H1 (cell line): ENCODE measurements around the gene SNAPIN. TPM values are rescaled to one million over a fixed set of nuclear protein-coding genes. Genes with fewer than 3 reads are reported as not detected.

Experiments
- CTCF ChIA-PET: fragments of 300-600 bp; sonication (Branson Sonifier 250); formaldehyde crosslinking; loops from one replicate; lab custom pipeline; 2021; ENCODE audit not compliant: partially characterized antibody; lab: Charles Lee
- POLR2A ChIA-PET: fragments of 300-600 bp; sonication (Branson Sonifier 250); formaldehyde crosslinking; loops from one replicate; lab custom pipeline; 2021; ENCODE audit warnings: inconsistent platforms; ENCODE audit not compliant: partially characterized antibody; lab: Charles Lee
- DNase-seq, 2 experiments: peaks; one replicate each; pipeline versions ENCODE4 v3.0.0 to v3.0.0-alpha.2; 2010 to 2022; ENCODE audit warnings: low spot score in 2 of 2, low read depth in 1 of 2, mixed read lengths in 1 of 2
- FAIRE-seq: peaks from 2 replicates; lab custom pipeline; 2011; peaks lifted over from hg19 to GRCh38; lab: Jason Lieb, UNC
- H2AFZ ChIP-seq: 2 replicates; pipeline ENCODE4 v1.8.1; 2012; ENCODE audit warnings: low read length, inconsistent platforms
- H2AK5ac ChIP-seq: 2 replicates; pipeline ENCODE4 v1.6.1; 2013; ENCODE audit warnings: low read depth, low read length
- H2BK120ac ChIP-seq: replicated peaks from 2 replicates; pipeline ENCODE3; 2013; ENCODE audit warnings: low read depth, low read length, inconsistent platforms
- H2BK12ac ChIP-seq: 2 replicates; pipeline ENCODE4 v1.6.1; 2013; ENCODE audit warnings: low read depth, low read length
- H2BK15ac ChIP-seq: 2 replicates; pipeline ENCODE4 v1.6.1; 2013; ENCODE audit warnings: low read length
- H2BK20ac ChIP-seq: 2 replicates; pipeline ENCODE4 v1.6.1; 2013; ENCODE audit warnings: low read length
- H2BK5ac ChIP-seq: 2 replicates; pipeline ENCODE4 v1.6.1; 2013; ENCODE audit warnings: low read depth, low read length
- H3K14ac ChIP-seq: 2 replicates; pipeline ENCODE4 v1.6.1; 2013; ENCODE audit warnings: inconsistent platforms; ENCODE audit not compliant: insufficient read length
- H3K18ac ChIP-seq: 2 replicates; pipeline ENCODE4 v1.6.1; 2013; ENCODE audit warnings: low read length; ENCODE audit errors: extremely low read depth
- H3K23ac ChIP-seq: 2 replicates; pipeline ENCODE4 v1.6.1; 2013; ENCODE audit warnings: inconsistent platforms; ENCODE audit not compliant: insufficient read length
- H3K23me2 ChIP-seq: 2 replicates; pipeline ENCODE4 v1.6.1; 2013; ENCODE audit warnings: low read depth, low read length
- H3K27ac ChIP-seq: 2 replicates; pipeline ENCODE4 v1.6.1; 2011; ENCODE audit warnings: low read depth, low read length, inconsistent platforms
- H3K27me3 ChIP-seq, 4 experiments: replicated peaks in 1 of 4; 1 replicate in 1 of 4; 2 replicates in 3 of 4; pipeline versions ENCODE4 v1.6.1 to v1.8.1; 2011 to 2013; ENCODE audit warnings: low read length in 3 of 4, mild to moderate bottlenecking in 3 of 4, inconsistent platforms in 2 of 4, mixed read lengths in 2 of 4, moderate library complexity in 1 of 4; ENCODE audit not compliant: control insufficient read depth in 3 of 4, insufficient read depth in 3 of 4; ENCODE audit errors: extremely low read depth in 1 of 4
- H3K36me3 ChIP-seq, 4 experiments: 2 replicates each; pipeline versions ENCODE4 v1.6.1 to v1.8.1; 2011 to 2013; ENCODE audit warnings: mild to moderate bottlenecking in 4 of 4, low read length in 3 of 4, moderate library complexity in 2 of 4, control low read depth in 1 of 4, inconsistent platforms in 1 of 4; ENCODE audit not compliant: insufficient read depth in 4 of 4, control insufficient read depth in 2 of 4
- H3K4ac ChIP-seq: replicated peaks from 2 replicates; pipeline ENCODE3; 2013; ENCODE audit warnings: low read length, low read depth, mixed read lengths, inconsistent platforms; ENCODE audit not compliant: insufficient read length
- H3K4me1 ChIP-seq, 4 experiments: replicated peaks in 1 of 4; 1 replicate in 1 of 4; 2 replicates in 3 of 4; pipeline versions ENCODE4 v1.6.1 to v1.8.1; 2011 to 2013; ENCODE audit warnings: low read length in 3 of 4, inconsistent platforms in 2 of 4, mixed read lengths in 1 of 4; ENCODE audit not compliant: insufficient read depth in 4 of 4, control insufficient read depth in 3 of 4
- H3K4me2 ChIP-seq, 2 experiments: 2 replicates each; pipeline versions ENCODE4 v1.6.1 to v1.8.1; 2011 to 2013; ENCODE audit warnings: low read depth in 2 of 2, low read length in 2 of 2, control low read depth in 1 of 2, inconsistent platforms in 1 of 2, mild to moderate bottlenecking in 1 of 2; ENCODE audit not compliant: insufficient read depth in 1 of 2
- H3K4me3 ChIP-seq, 4 experiments: fragments of 200-600, 300-600 bp in 1 of 4; sonication (generic), shearing (Covaris generic), sonication (Bioruptor Twin) in 1 of 4; 2 replicates each; pipeline versions ENCODE4 v1.5.1 to v1.8.1; 2011 to 2016; ENCODE audit warnings: low read length in 4 of 4, low read depth in 3 of 4, control low read depth in 2 of 4, inconsistent platforms in 2 of 4, mild to moderate bottlenecking in 2 of 4, mixed read lengths in 1 of 4, moderate library complexity in 1 of 4; ENCODE audit not compliant: insufficient read depth in 2 of 4; ENCODE audit errors: extremely low read depth in 1 of 4
- H3K56ac ChIP-seq: replicated peaks from 2 replicates; pipeline ENCODE3; 2013; ENCODE audit warnings: low read depth, mild to moderate bottlenecking, mixed read lengths, low read length, inconsistent platforms; ENCODE audit not compliant: insufficient read length
- H3K79me1 ChIP-seq: 2 replicates; pipeline ENCODE4 v1.6.1; 2013; ENCODE audit warnings: low read depth, low read length, control low read depth
- H3K79me2 ChIP-seq, 2 experiments: 2 replicates each; pipeline versions ENCODE4 v1.6.1 to v1.8.1; 2012 to 2013; ENCODE audit warnings: low read length in 2 of 2, mild to moderate bottlenecking in 2 of 2, inconsistent platforms in 1 of 2; ENCODE audit not compliant: insufficient read depth in 2 of 2, control insufficient read depth in 1 of 2
- H3K9ac ChIP-seq, 4 experiments: replicated peaks in 1 of 4; 1 replicate in 1 of 4; 2 replicates in 3 of 4; pipeline versions ENCODE4 v1.6.1 to v1.8.1; 2011 to 2013; ENCODE audit warnings: low read depth in 3 of 4, low read length in 3 of 4, control low read depth in 2 of 4, mild to moderate bottlenecking in 2 of 4, moderate library complexity in 2 of 4, inconsistent platforms in 1 of 4; ENCODE audit errors: extremely low read depth in 1 of 4
- H3K9me3 ChIP-seq, 2 experiments: 2 replicates each; pipeline versions ENCODE4 v1.6.1 to v1.8.1; 2012 to 2013; ENCODE audit warnings: mild to moderate bottlenecking in 2 of 2, moderate library complexity in 2 of 2, control low read depth in 1 of 2, inconsistent platforms in 1 of 2, low read depth in 1 of 2, low read length in 1 of 2, mixed read lengths in 1 of 2; ENCODE audit not compliant: insufficient read depth in 2 of 2
- H4K20me1 ChIP-seq, 2 experiments: replicated peaks in 1 of 2; 2 replicates each; pipeline versions ENCODE3 to v1.8.1; 2011 to 2013; ENCODE audit warnings: inconsistent platforms in 2 of 2, low read length in 2 of 2, mild to moderate bottlenecking in 1 of 2; ENCODE audit not compliant: insufficient read depth in 2 of 2, control insufficient read depth in 1 of 2
- H4K5ac ChIP-seq: 2 replicates; pipeline ENCODE4 v1.6.1; 2013; ENCODE audit warnings: low read length, low read depth, mixed read lengths, inconsistent platforms; ENCODE audit not compliant: insufficient read length
- H4K8ac ChIP-seq: 2 replicates; pipeline ENCODE4 v1.8.0; 2013; ENCODE audit warnings: mild to moderate bottlenecking, moderate library complexity, low read length, inconsistent platforms; ENCODE audit not compliant: insufficient read depth; ENCODE audit errors: extremely low read depth
- H4K91ac ChIP-seq: replicated peaks from 2 replicates; pipeline ENCODE3; 2013; ENCODE audit warnings: low read length, mixed read lengths, inconsistent platforms; ENCODE audit not compliant: insufficient read length
- BACH1 ChIP-seq: IDR thresholded peaks from 2 replicates; pipeline ENCODE4 v1.6.1; 2012; ENCODE audit warnings: low read length, improper control_type of control experiment
- CBX5 ChIP-seq: fragments of 300-800, 300-1000 bp; sonication (generic); IDR thresholded peaks from 2 replicates; pipeline ENCODE4 v1.7.1; 2016; ENCODE audit warnings: antibody characterized with exemption, low read length, low read depth
- CREB1 ChIP-seq: IDR thresholded peaks from 2 replicates; pipeline ENCODE4 v1.6.1; 2012; ENCODE audit warnings: inconsistent platforms
- GTF2F1 ChIP-seq: IDR thresholded peaks from 2 replicates; pipeline ENCODE4 v1.6.1; 2012; ENCODE audit warnings: low read depth, low read length, improper control_type of control experiment, borderline replicate concordance
- RAD21 ChIP-seq, 2 experiments: IDR thresholded peaks in 1 of 2; conservative IDR thresholded peaks in 1 of 2; 2 replicates each; pipeline ENCODE4 v1.6.1; 2011; ENCODE audit warnings: low read depth in 2 of 2, low read length in 2 of 2, improper control_type of control experiment in 1 of 2, inconsistent platforms in 1 of 2, mild to moderate bottlenecking in 1 of 2, moderate library complexity in 1 of 2
- RNF2 ChIP-seq: fragments of 200-900, 300-1000 bp; sonication (generic); IDR thresholded peaks from 2 replicates; pipeline ENCODE4 v1.7.1; 2016; ENCODE audit warnings: borderline replicate concordance, low read depth, mild to moderate bottlenecking, antibody characterized with exemption, low read length; ENCODE audit not compliant: poor library complexity, severe bottlenecking; ENCODE audit errors: missing control alignments
- SIX5 ChIP-seq: IDR thresholded peaks from 2 replicates; pipeline ENCODE4 v1.6.1; 2011; ENCODE audit warnings: mild to moderate bottlenecking, low read depth, low read length
- SUZ12 ChIP-seq: fragments of 200-600 bp; sonication (generic); IDR thresholded peaks from 2 replicates; pipeline ENCODE4 v1.6.1; 2012; ENCODE audit warnings: mild to moderate bottlenecking, inconsistent platforms, low read length, moderate library complexity, mixed read lengths
- TAF1 ChIP-seq: IDR thresholded peaks from 2 replicates; pipeline ENCODE4 v1.6.1; 2011; ENCODE audit warnings: mild to moderate bottlenecking, low read depth, low read length
- WGBS, 2 experiments: shearing (Covaris generic) in 1 of 2; methylation state at CpG; one replicate each; pipeline versions ENCODE4 v1.1.6 to v1.1.7; 2013 to 2015; ENCODE audit warnings: low lambda C conversion rate in 2 of 2, mixed read lengths in 2 of 2, inconsistent platforms in 1 of 2, low coverage in 1 of 2, missing lambda C conversion rate in 1 of 2; ENCODE audit not compliant: insufficient replicate concordance in 2 of 2, insufficient coverage in 1 of 2, insufficient read length in 1 of 2; ENCODE audit errors: extremely low coverage in 1 of 2, missing lambda C conversion rate in 1 of 2; 5-methylcytosine and 5-hydroxymethylcytosine counted together
- polyA plus RNA-seq, 7 experiments: library from polyadenylated mRNA; depleted of rRNA in 3 of 7; stranded (reverse) in 5 of 7; unstranded in 2 of 7; fragments of >200 nt in 5 of 7; fragments of 200-250 nt in 2 of 7; gene quantifications; 1 replicate in 5 of 7; 2 replicates in 1 of 7; 4 replicates in 1 of 7; pipeline versions ENCODE4 v1.2.1 to v1.2.3, GENCODE V29; 2011 to 2013; ENCODE audit warnings: missing spikeins in 2 of 7, mixed read lengths in 2 of 7
- total RNA-seq: library from RNA; stranded (reverse); fragmentation: NEBNext Ultra II Directional; extraction: Animal tissue kit (Norgen Biotek cat#: 25700); gene quantifications from 2 replicates; pipeline ENCODE4 v1.2.1, GENCODE V29; 2021

SNAPIN gene
- total and polyA plus RNA-seq, 2 of the 8 experiments (the other 6 are each of a cell fraction or from before 2014, with no cell fraction given) = 25.7 to 31.1 TPM

GRCh38 chr1:153711026-153711425, 52.5 kb downstream of the SNAPIN start:
- Histone ChIP-seq H3K14ac (no peak overlapping the region), H2AK5ac (no peak overlapping the region), H3K4me1 (no peaks in the 10 kb centered on the region), H3K23me2 (0 out of 2 replicates have a peak, but pooled peaks cover 2% of the 10 kb centered on the region), H3K79me1 (no peaks in the 10 kb centered on the region), H2BK5ac (no peak overlapping the region), H3K4me2 (no peak overlapping the region), H4K91ac (no peak overlapping the region), H2BK20ac (no peak overlapping the region), H3K4ac (no peak overlapping the region), H4K8ac (no peak overlapping the region), H4K5ac (no peak overlapping the region), H3K79me2 (no peaks in the 10 kb centered on the region), H3K56ac (no peak overlapping the region), H3K27ac (no peak overlapping the region), H3K4me3 (no peak overlapping the region), H3K9me3 (no peaks in the 10 kb centered on the region), H2BK120ac (no peak overlapping the region), H3K9ac (no peak overlapping the region), H3K27me3 (no peaks in the 10 kb centered on the region), H3K18ac (no peak overlapping the region), H3K36me3 (no peaks in the 10 kb centered on the region), H2BK12ac (no peak overlapping the region; the same call in 1 of the 2 replicates), H2AFZ (no peak overlapping the region), H3K23ac (no peak overlapping the region), H2BK15ac (no peak overlapping the region), H4K20me1 (no peaks in the 10 kb centered on the region)
- WGBS, 2 experiments = 89% methylated on average over 7 of the region's 7 CpGs; no CpG with 5 or more reads in 1 of the 2 experiments
- FAIRE-seq = no peak
- POLR2A ChIA-PET = no interaction called here
- TF ChIP-seq RNF2 = no peak
- TF ChIP-seq SIX5 = no peak
- no peak for TF ChIP-seq TAF1
- TF ChIP-seq CREB1 = no peak
- no peak for TF ChIP-seq BACH1
- TF ChIP-seq RAD21 (IDR thresholded peaks at IDR 0.05 in 1 of 2, conservative IDR thresholded peaks at IDR 0.05 in 1 of 2; ENCODE audit: low read depth in 2 of 2, low read length in 2 of 2) = no peak
- TF ChIP-seq CBX5 = no peak
- no peak for TF ChIP-seq GTF2F1
- TF ChIP-seq SUZ12 = no peak
- DNase-seq = no peak
- CTCF ChIA-PET = interaction anchor here (0.9 to 5.8 kb wide), 2 partner anchors 32 to 44 kb away, joined by 3 to 45 read pairs; partner anchors contain the start of gene NPR1
